Measurements from ENCODE around the gene RIC3.
A peak's percentile ranks its signal among the peaks of the same experiment; 100 is the strongest.

The RIC3 gene

GRCh38 chr11:8168485-8169257 is at the start of gene RIC3:
Gene RIC3, minus strand, starts transcription at chr11:8169025. Its CDS starts 36 bp downstream, at chr11:8168989.
- DNase-seq (ENCODE audit: low spot score), result peak; percentile 73

GRCh38 chr11:8218409-8218808 is 49.6 kb upstream of the RIC3 start:
- no peak for DNase-seq (ENCODE audit: low spot score)

GRCh38 chr11:8217926-8218325 is 49.1 kb upstream of the RIC3 start:
- DNase-seq (ENCODE audit: low spot score), result no peak

GRCh38 chr11:8217136-8217535 is 48.3 kb upstream of the RIC3 start:
- no peak for DNase-seq (ENCODE audit: low spot score)

GRCh38 chr11:8213376-8213775 is 44.6 kb upstream of the RIC3 start:
- DNase-seq (ENCODE audit: low spot score), result no peak

- no peak for DNase-seq (ENCODE audit: low spot score)
Observed at GRCh38 chr11:8209208-8209807, 40.5 kb upstream of the RIC3 start.

- DNase-seq (ENCODE audit: low spot score), result no peak
Observed at GRCh38 chr11:8207080-8208000, 38.5 kb upstream of the RIC3 start.

GRCh38 chr11:8206251-8207079 is 37.6 kb upstream of the RIC3 start:
- DNase-seq (ENCODE audit: low spot score), result peak; percentile 90

- DNase-seq (ENCODE audit: low spot score), result no peak
Observed at GRCh38 chr11:8205566-8205965, 36.7 kb upstream of the RIC3 start.

GRCh38 chr11:8204596-8204995 is 35.8 kb upstream of the RIC3 start:
- no peak for DNase-seq (ENCODE audit: low spot score)

- DNase-seq (ENCODE audit: low spot score), result no peak
Observed at GRCh38 chr11:8204025-8204424, 35.2 kb upstream of the RIC3 start.

- no peak for DNase-seq (ENCODE audit: low spot score)
Observed at GRCh38 chr11:8203414-8203715, 34.5 kb upstream of the RIC3 start.

GRCh38 chr11:8202516-8203413 is 33.9 kb upstream of the RIC3 start:
- peak; percentile 69 for DNase-seq (ENCODE audit: low spot score)

- peak; percentile 59 for DNase-seq (ENCODE audit: low spot score)
Observed at GRCh38 chr11:8201644-8202365, 33.0 kb upstream of the RIC3 start.

- no peak for DNase-seq (ENCODE audit: low spot score)
Observed at GRCh38 chr11:8199676-8200075, 30.9 kb upstream of the RIC3 start.

- DNase-seq (ENCODE audit: low spot score), result no peak
Observed at GRCh38 chr11:8196749-8197148, 27.9 kb upstream of the RIC3 start.

- DNase-seq (ENCODE audit: low spot score), result no peak
Observed at GRCh38 chr11:8194956-8195355, 26.1 kb upstream of the RIC3 start.

- DNase-seq (ENCODE audit: low spot score), result no peak
Observed at GRCh38 chr11:8192896-8193209, 24.0 kb upstream of the RIC3 start.

- peak; percentile 90 for DNase-seq (ENCODE audit: low spot score)
Observed at GRCh38 chr11:8192016-8192895, 23.4 kb upstream of the RIC3 start.

Measured in Ammon's horn (tissue), 1 donor.